Stomach (tissue), 9 donors: ENCODE data around the gene ARRB1. TPM values are rescaled to one million over a fixed set of nuclear protein-coding genes. Genes with fewer than 3 reads are reported as not detected.

Experiments
- DNase-seq, 2 donors: peaks; one replicate each; pipeline versions ENCODE4 v3.0.0 to v3.0.0-alpha.2; 2013 to 2019
- H3K27ac ChIP-seq, 5 donors: fragments of 200-600 bp in 4 of 5; sonication (generic) in 4 of 5; one replicate each; pipeline ENCODE4 v1.5.1; 2013 to 2019; ENCODE audit warnings: mild to moderate bottlenecking in 1 of 5, moderate library complexity in 1 of 5
- H3K27me3 ChIP-seq, 3 donors: fragments of 200-600 bp; sonication (generic); one replicate each; pipeline ENCODE4 v1.5.1; 2017 to 2019; ENCODE audit warnings: mixed run types in 1 of 3
- H3K36me3 ChIP-seq, 4 donors: fragments of 200-600 bp; sonication (generic); 1 replicate in 3 of 4; 2 replicates in 1 of 4; pipeline ENCODE4 v1.5.1; 2016 to 2019
- H3K4me1 ChIP-seq, 4 donors: fragments of 200-600 bp; sonication (generic); one replicate each; pipeline ENCODE4 v1.5.1; 2016 to 2019
- H3K4me3 ChIP-seq, 4 donors: fragments of 200-600 bp; sonication (generic) in 3 of 4; one replicate each; pipeline ENCODE4 v1.5.1; 2016 to 2019; ENCODE audit warnings: mild to moderate bottlenecking in 1 of 4
- H3K9me3 ChIP-seq, 4 donors: fragments of 200-600 bp; sonication (generic); one replicate each; pipeline ENCODE4 v1.5.1; 2016 to 2019
- EP300 ChIP-seq: sonication (generic); formaldehyde crosslinking; IDR thresholded peaks from one replicate; pipeline ENCODE4 v1.6.1; 2017; ENCODE audit warnings: antibody characterized with exemption
- POLR2A ChIP-seq, 4 donors: fragments of 450-650 bp; IDR thresholded peaks; one replicate each; pipeline ENCODE4 v1.6.1; 2016; ENCODE audit warnings: antibody characterized with exemption in 4 of 4, control low read depth in 2 of 4, mild to moderate bottlenecking in 1 of 4, moderate library complexity in 1 of 4
- POLR2AphosphoS5 ChIP-seq, 3 donors: sonication (generic); formaldehyde crosslinking; IDR thresholded peaks; one replicate each; pipeline ENCODE4 v1.6.1; 2016; ENCODE audit warnings: antibody characterized with exemption in 3 of 3
- WGBS, 5 donors: extraction: QIAGEN DNeasy Blood & Tissue Kit in 3 of 5; methylation state at CpG; one replicate each; pipeline versions ENCODE4 v1.1.5 to v1.1.7; 2013 to 2018; 5-methylcytosine and 5-hydroxymethylcytosine counted together
- intact Hi-C: fragments of 100-400 bp; cut with DNase I; formaldehyde crosslinking; loops from one replicate; pipeline ENCODE4 v1.15.1; 2023; ENCODE audit warnings: low total_unique reads
- polyA plus RNA-seq, 3 donors: library from polyadenylated mRNA; stranded (reverse); fragments of 200-250 nt; gene quantifications; one replicate each; pipeline ENCODE4 v1.2.3, GENCODE V29; 2013
- total RNA-seq, 5 donors: library from RNA; depleted of rRNA; stranded (reverse); fragments of >200 nt; gene quantifications; one replicate each; pipeline versions ENCODE4 v1.1.0 to v1.2.3, GENCODE V29; 2014 to 2016
- TF ChIP-seq, protein P1 (sequence below), 7 experiments: fragments of 450-650 bp in 4 of 7; fragments of 200-600 bp in 3 of 7; sonication (generic) in 3 of 7; IDR thresholded peaks; one replicate each; pipeline ENCODE4 v1.5.1; 2016 to 2019; ENCODE audit warnings: antibody characterized with exemption in 7 of 7, control low read depth in 2 of 7, mild to moderate bottlenecking in 1 of 7
- donor health status: healthy with polysubstance abuse.
- donor health status: Bipolar disorder and iron deficiency.
- donor health status: healthy.

ARRB1 gene
- total and polyA plus RNA-seq, 8 donors, result 18.0 to 151 (median 48.4) TPM

DNA sequence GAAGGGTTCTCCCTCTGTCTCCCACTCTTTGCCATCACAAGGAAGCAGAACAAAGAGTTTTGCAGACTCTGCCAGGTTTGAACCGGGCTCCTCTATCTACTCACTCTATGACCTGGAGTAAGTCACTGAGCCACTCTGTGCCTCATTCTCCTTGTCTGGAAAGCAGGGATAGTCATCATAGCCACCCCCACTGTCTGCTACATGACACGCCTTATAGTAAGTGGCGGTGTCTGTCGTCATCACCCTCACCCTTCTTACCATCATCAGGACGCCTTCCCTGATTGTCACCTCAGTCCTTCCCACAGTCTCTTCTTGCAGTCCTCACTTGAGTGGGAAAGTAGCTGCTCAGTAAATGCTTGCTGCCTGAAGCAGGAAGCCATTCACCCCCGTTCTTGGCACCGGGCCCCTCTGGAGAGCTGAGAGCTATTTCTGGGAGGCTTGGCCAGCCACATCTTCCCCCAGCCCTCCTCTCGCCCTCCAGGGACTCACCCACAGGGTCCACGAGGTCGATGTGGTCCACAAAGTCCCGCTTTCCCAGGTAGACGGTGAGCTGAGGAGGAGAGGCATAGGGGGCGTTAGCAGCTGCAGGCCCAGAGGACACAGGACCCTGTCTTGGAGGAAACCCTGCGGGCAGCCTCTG, 64.5 kb downstream of the ARRB1 start:
- H3K4me1 ChIP-seq, result peaks cover 0 to 38% (median 22%) of the 10 kb centered on the region in 4 donors
- H3K9me3 ChIP-seq, result no peaks in the 10 kb centered on the region
- no peaks in the 10 kb centered on the region for H3K27me3 ChIP-seq
- intact Hi-C loops, result loop anchor here (10.0 kb wide), 1 partner anchor 248 kb away; no protein-coding TSS in a partner anchor
- no peak overlapping the region for H3K27ac ChIP-seq
- no peak for TF ChIP-seq EP300
- TF ChIP-seq POLR2A (IDR thresholded peaks at IDR 0.05), result no peak
- TF ChIP-seq, protein P1, sequence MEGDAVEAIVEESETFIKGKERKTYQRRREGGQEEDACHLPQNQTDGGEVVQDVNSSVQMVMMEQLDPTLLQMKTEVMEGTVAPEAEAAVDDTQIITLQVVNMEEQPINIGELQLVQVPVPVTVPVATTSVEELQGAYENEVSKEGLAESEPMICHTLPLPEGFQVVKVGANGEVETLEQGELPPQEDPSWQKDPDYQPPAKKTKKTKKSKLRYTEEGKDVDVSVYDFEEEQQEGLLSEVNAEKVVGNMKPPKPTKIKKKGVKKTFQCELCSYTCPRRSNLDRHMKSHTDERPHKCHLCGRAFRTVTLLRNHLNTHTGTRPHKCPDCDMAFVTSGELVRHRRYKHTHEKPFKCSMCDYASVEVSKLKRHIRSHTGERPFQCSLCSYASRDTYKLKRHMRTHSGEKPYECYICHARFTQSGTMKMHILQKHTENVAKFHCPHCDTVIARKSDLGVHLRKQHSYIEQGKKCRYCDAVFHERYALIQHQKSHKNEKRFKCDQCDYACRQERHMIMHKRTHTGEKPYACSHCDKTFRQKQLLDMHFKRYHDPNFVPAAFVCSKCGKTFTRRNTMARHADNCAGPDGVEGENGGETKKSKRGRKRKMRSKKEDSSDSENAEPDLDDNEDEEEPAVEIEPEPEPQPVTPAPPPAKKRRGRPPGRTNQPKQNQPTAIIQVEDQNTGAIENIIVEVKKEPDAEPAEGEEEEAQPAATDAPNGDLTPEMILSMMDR (IDR thresholded peaks at IDR 0.05), result no peak
- TF ChIP-seq POLR2AphosphoS5 (IDR thresholded peaks at IDR 0.05), result no peak
- peaks cover 35 to 79% (median 79%) of the 10 kb centered on the region in 4 donors for H3K36me3 ChIP-seq
- H3K4me3 ChIP-seq, result no peak overlapping the region
- no peak for DNase-seq
- 76 to 84% (median 78%) methylated on average over 9 to 14 of the region's 14 CpGs for WGBS, 5 donors

- Histone ChIP-seq H3K27me3 (no peaks in the 10 kb centered on the region), H3K36me3 (peaks cover 45 to 90% (median 89%) of the 10 kb centered on the region in 4 donors), H3K27ac (no peak overlapping the region), H3K4me1 (peaks cover under 1 to 38% (median 19%) of the 10 kb centered on the region in 4 donors), H3K4me3 (no peak overlapping the region), H3K9me3 (no peaks in the 10 kb centered on the region)
- no peak for DNase-seq
- WGBS, 5 donors, result 93 to 99% (median 94%) methylated on average over 4 to 5 of the region's 5 CpGs
- no peak for TF ChIP-seq POLR2AphosphoS5 (IDR thresholded peaks at IDR 0.05)
- intact Hi-C loops, result loop anchor here (10.0 kb wide), 1 partner anchor 249 kb away; no protein-coding TSS in a partner anchor
Observed at GRCh38 chr11:75285776-75286360, 65.6 kb downstream of the ARRB1 start.

- TF ChIP-seq, protein P1 (IDR thresholded peaks at IDR 0.05), result no peak
- TF ChIP-seq POLR2A (IDR thresholded peaks at IDR 0.05) (no peak), POLR2AphosphoS5 (IDR thresholded peaks at IDR 0.05) (no peak), EP300 (no peak)
- 81 to 91% (median 82%) methylated on average over 12 to 16 of the region's 16 CpGs for WGBS, 5 donors
- H3K27ac ChIP-seq, result no peak overlapping the region
- H3K4me1 ChIP-seq, result peaks cover 5 to 29% (median 8%) of the 10 kb centered on the region in 4 donors
- intact Hi-C loops, result loop anchor here (5.0 to 10.0 kb wide), 2 partner anchors 99 to 251 kb away; no protein-coding TSS in a partner anchor
- peak in 1 of 2 donors; percentile 2 for DNase-seq
- no peaks in the 10 kb centered on the region for H3K27me3 ChIP-seq
- no peaks in the 10 kb centered on the region for H3K9me3 ChIP-seq
- no peak overlapping the region for H3K4me3 ChIP-seq
- peaks cover 43 to 99% (median 98%) of the 10 kb centered on the region in 4 donors for H3K36me3 ChIP-seq
Observed at GRCh38 chr11:75283391-75283931, 68.0 kb downstream of the ARRB1 start.

DNA sequence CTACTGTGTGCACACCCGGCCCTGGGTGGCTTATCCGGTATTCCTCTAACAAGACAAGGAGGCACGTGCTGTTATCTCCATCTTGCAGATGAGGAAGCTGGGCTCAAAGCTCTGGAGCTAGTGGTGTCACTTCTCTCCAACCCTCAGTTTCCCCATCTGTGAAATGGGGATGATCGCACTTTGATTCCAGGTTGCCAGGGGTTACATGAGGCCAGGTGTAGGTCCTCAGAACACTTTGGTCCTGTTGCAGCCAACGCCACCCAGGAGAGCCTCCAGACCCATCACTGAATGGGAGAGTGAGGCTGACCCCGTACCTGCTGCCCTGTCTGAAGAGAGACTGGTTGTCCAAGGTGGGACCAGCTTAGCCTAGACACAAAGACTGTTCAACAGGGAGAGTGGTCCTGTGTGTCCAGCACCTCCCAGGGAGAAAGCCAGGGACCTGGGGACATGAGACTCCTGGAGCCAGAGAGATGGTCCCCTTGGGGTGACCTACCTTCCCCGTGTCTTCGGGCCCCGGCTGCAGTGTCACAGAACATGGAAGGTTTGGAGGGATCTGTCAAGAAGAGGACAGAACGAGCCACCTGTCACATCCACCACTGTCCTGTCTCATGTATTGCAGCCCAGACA, 69.9 kb downstream of the ARRB1 start:
- H3K27me3 ChIP-seq, result no peaks in the 10 kb centered on the region
- H3K27ac ChIP-seq, result peak overlapping the region in 3 of 5 donors; percentile 52 to 56 (median 55)
- TF ChIP-seq POLR2A (IDR thresholded peaks at IDR 0.05) (no peak), POLR2AphosphoS5 (IDR thresholded peaks at IDR 0.05) (no peak), EP300 (no peak)
- TF ChIP-seq, protein P1 (IDR thresholded peaks at IDR 0.05), result no peak
- H3K9me3 ChIP-seq, result no peaks in the 10 kb centered on the region
- peaks cover 5 to 26% (median 8%) of the 10 kb centered on the region in 4 donors for H3K4me1 ChIP-seq
- no peak for DNase-seq
- H3K4me3 ChIP-seq, result no peak overlapping the region
- intact Hi-C loops, result loop anchor here (5.0 to 10.0 kb wide), 2 partner anchors 101 to 253 kb away; no protein-coding TSS in a partner anchor
- H3K36me3 ChIP-seq, result peaks cover 59 to 100% (median 99%) of the 10 kb centered on the region in 4 donors
- 80 to 91% (median 85%) methylated on average over 7 to 10 of the region's 10 CpGs for WGBS, 5 donors
